Kidney tubule cell (primary cell): ENCODE measurements around the gene ZNFX1.

ENCODE experiments used
- DNase-seq: peaks from one replicate; pipeline ENCODE4 v3.0.0-alpha.2; 2018; ENCODE audit warnings: low spot score

Gene ZNFX1

GRCh38 chr20:49278818-49279676, 1.2 kb upstream of the ZNFX1 start:
- DNase-seq = peak; percentile 49

GRCh38 chr20:49277786-49278035, 146 bp downstream of the ZNFX1 start:
- no peak for DNase-seq

GRCh38 chr20:49276961-49277785, 684 bp downstream of the ZNFX1 start:
- DNase-seq = peak; percentile 25

- peak; percentile 96 for DNase-seq
These were observed 1.5 kb downstream of the ZNFX1 start for GRCh38 chr20:49276161-49276960.

GRCh38 chr20:49275636-49276035, 2.2 kb downstream of the ZNFX1 start:
- DNase-seq = peak; percentile 93

GRCh38 chr20:49275216-49275615, 2.6 kb downstream of the ZNFX1 start:
- no peak for DNase-seq

- no peak for DNase-seq
These were observed 4.1 kb downstream of the ZNFX1 start for GRCh38 chr20:49273696-49274277.

GRCh38 chr20:49272654-49273053, 5.2 kb downstream of the ZNFX1 start:
- DNase-seq = no peak

GRCh38 chr20:49270736-49271135, 7.1 kb downstream of the ZNFX1 start:
- no peak for DNase-seq

- DNase-seq = peak; percentile 78
These were observed 7.7 kb downstream of the ZNFX1 start for GRCh38 chr20:49270177-49270576.

- DNase-seq = peak; percentile 56
These were observed 9.1 kb downstream of the ZNFX1 start for GRCh38 chr20:49268600-49269365.

- no peak for DNase-seq
These were observed 10.5 kb downstream of the ZNFX1 start for GRCh38 chr20:49267327-49267726.

GRCh38 chr20:49262444-49262843, 15.4 kb downstream of the ZNFX1 start:
- DNase-seq = no peak

GRCh38 chr20:49261173-49261572, 16.7 kb downstream of the ZNFX1 start:
- no peak for DNase-seq

GRCh38 chr20:49260218-49260617, 17.6 kb downstream of the ZNFX1 start:
- DNase-seq = no peak

- DNase-seq = no peak
These were observed 18.1 kb downstream of the ZNFX1 start for GRCh38 chr20:49259799-49260198.

- DNase-seq = no peak
These were observed 18.6 kb downstream of the ZNFX1 start for GRCh38 chr20:49259284-49259683.

GRCh38 chr20:49256261-49256660, 21.6 kb downstream of the ZNFX1 start:
- no peak for DNase-seq

GRCh38 chr20:49252556-49253350, 25.1 kb downstream of the ZNFX1 start:
- no peak for DNase-seq

GRCh38 chr20:49248879-49249665, 28.8 kb downstream of the ZNFX1 start:
- no peak for DNase-seq
